Kasumi-1 (cell line): ENCODE results near the gene NLE1.
A peak's percentile ranks its signal among the peaks of the same experiment; 100 is the strongest.
"Not testable (repeated sequence)": the region's sequence is repeated elsewhere in the genome, so short reads cannot be mapped to it uniquely, and the experiment has no call there.

ENCODE experiments used
- DNase-seq, 2 experiments: peaks; one replicate each; lab custom pipeline; 2025; lab: John Stamatoyannopoulos, UW

Gene NLE1

DNA sequence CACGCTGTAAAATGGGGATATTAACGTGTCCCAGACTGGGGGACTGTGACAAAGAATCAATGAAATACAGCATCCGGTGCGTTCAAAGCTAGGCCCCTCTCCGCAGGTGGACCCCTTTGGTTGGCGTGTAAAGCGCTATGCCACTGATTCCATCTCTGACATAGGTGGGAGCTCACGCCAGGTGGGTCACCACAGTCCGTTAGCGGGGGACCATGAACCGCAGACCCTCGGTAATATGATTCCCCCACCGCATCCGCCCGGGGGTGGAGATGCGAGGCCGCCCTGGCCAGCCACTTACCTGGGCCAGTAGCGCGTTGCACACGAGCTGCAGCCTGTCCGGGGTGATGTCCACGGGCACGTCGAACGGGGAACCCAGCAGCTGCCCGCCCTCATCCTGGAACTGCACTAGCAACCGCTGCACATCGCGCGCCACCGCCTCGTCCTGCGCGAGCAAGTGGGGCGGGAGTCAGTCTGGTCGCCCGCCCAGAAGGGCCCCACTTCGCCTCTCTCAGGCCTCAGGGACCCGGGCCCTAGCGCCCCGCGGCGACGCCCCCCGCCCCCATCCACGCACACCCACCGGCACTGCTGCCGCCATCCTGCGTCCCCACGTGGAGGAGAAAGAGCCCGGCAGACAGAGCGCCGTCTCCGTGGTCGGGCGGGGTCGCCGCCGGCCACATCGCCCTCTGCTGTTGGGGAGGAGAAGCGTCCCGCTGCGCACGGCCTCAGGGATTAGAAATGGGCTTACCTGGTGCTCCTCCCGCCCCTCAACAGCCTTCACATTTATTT is at the start of gene NLE1:
NLE1 (minus strand) TSS at position 623 of the 786 bp plus-strand sequence; CDS start at position 595, 28 bp downstream.
- DNase-seq, result peak; percentile 69 to 83

GRCh38 chr17:35191001-35191695 is 49.0 kb upstream of the NLE1 start:
- DNase-seq, result no peak

DNA sequence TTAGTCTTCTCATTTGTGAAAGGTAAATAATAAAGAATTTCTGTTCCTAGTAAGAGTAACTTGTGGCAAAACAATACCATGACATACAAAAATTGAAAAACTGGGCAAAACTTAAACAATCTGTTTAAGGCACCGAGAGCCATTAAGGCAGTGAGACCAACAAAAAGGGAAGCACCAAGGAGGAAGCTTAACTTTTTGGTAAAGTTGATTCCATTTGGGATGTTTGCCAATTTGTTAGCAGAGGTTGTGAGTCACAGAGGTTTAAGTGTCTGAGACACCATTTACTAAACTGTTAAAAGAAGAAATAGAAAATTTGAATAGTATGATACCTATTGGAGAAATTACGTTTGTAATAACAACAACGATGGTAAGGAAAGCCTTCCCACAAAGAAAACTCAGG is 47.2 kb upstream of the NLE1 start:
- DNase-seq, result peak; percentile 82 to 85

DNA sequence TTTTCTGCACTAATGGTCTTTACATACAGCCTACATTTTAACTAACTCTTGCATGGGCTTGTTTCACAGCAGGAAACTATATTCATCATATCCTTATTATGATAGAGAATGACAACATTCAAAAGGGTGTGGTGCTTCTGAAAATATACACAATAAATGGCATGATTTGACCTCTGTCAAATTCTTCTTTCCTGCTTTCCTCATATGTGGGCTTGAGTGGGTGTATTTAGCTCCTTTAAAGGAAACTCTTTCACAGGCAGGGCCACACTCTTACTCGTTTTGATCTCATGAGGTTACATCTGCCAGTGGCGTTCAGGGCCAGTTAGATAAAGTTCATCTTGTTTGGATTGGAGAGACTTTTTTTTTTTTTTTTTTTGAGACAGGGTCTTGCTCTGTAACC is 46.0 kb upstream of the NLE1 start:
- no peak for DNase-seq

DNA sequence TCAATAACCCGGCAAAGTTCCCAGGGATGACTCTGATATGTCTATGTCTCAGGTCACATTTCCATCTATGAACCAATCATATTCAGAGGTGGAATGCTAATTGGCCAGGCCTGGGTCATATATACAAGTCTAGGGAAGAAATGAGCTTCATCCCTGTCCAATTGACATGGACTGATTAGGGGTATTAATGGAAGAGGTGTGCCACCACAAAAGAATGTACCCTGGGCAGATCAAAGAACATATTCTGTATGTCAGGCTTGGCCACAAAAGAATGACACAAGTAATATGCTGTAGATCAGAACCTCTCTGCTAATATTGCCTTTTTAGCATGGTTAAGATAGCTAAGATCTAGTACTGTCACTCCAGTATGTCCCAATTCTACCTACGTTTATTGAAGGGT is 45.4 kb upstream of the NLE1 start:
- DNase-seq, result no peak

DNA sequence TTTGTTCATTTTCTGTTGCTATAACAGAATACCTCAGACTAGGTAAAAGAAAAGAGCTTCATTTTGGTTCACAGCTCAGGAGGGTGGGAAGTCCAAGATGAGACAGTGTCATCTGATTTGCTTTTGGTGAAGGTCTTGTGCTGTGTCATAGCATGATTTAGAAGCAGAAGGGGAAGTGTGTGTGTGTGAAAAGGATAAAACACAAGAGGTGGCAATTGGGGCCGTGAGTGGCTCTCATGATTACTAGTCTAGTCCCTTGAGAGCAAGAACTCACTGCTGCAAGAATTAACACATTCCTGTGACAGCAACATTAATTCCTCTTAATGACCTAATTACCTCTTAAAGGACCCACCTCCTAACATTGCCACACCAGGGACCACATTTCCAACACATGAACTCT is 43.7 kb upstream of the NLE1 start:
- no peak for DNase-seq

GRCh38 chr17:35184274-35184673 is 42.2 kb upstream of the NLE1 start:
- DNase-seq, result no peak

DNA sequence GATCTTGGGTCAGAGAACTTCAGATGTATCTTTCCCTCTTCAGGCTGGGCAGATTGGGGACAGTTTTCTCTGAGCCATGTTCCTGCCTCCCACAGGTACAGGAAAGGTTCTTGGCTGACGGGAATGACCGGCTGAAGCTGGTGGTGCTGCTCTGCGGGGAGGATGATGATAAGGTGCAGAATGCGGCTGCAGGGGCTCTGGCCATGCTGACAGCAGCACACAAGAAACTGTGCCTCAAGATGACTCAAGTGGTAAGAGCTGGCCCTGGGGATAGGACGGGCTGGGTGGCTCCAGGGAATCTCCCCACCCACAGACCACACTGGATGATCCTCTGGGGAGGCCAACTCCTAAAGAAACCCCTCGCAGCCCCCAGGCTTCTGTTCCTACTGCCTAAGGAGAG is 41.2 kb upstream of the NLE1 start:
- DNase-seq, result no peak

- DNase-seq, result not testable (repeated sequence)
Measured at GRCh38 chr17:35179379-35179778, 37.3 kb upstream of the NLE1 start.

DNA sequence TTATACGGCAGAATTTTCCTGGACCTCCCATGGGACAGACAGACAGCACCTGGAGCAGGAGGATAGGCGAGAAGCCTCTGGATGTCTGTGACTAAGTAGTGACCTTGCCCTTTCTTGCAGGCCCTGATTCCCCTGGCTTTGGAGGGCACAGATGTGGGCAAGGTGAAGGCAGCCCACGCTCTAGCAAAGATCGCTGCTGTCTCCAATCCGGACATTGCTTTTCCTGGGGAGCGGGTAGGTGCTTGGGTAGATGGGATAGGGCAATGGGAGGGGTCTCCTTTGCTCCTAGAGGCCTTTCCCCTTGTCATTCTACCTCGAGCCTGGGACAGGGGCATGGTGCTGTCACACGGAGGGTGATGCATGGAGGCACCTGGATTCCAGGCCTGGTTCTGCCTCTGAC is 34.8 kb upstream of the NLE1 start:
- DNase-seq, result no peak

GRCh38 chr17:35175638-35176415 is 33.7 kb upstream of the NLE1 start:
- no peak for DNase-seq

DNA sequence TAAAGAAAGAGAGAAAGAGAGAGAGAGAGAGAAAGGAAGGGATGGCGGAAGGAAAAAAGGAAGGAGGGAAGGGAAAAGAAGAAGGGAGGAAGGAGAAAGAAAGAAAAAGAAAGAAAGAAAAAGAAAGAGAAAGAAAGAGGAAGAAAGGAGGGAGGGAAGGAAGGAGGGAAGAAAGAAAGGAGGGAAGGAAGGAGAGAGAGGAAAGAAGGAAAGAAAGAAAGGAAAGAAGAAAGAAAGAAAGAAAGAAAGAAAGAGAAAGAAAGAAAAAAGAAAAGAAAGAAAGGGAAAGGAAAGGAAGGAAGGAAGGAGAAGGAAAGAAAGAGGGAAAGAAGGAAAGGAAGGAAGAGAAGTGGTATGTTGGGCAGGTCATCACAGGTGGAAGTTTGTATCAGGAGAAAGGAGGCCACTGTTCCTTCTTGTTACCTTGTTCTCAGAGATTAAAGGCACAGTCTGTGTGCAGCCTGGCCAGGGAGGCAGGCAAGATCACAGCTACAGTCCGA is 32.8 kb upstream of the NLE1 start:
- DNase-seq, result no peak

DNA sequence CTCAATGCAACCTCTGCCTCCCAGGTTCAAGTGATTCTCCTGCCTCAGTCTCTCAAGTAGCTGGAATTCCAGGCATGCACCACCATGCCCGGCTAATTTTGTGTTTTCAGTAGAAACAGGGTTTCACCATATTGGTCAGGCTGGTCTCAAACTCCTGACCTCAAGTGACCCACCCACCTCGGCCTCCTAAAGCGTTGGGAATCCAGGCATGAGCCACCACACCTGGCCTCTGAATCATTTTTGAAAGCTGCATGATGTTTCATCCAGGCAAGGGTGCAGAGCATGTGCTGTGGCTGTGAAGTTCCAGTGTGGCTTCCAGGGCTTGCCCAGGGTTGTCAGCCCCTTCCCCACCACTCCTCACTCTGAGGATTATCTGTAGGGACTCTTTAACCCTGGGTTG is 30.2 kb upstream of the NLE1 start:
- DNase-seq, result not testable (repeated sequence)

GRCh38 chr17:35171834-35172233 is 29.7 kb upstream of the NLE1 start:
- no peak for DNase-seq

DNA sequence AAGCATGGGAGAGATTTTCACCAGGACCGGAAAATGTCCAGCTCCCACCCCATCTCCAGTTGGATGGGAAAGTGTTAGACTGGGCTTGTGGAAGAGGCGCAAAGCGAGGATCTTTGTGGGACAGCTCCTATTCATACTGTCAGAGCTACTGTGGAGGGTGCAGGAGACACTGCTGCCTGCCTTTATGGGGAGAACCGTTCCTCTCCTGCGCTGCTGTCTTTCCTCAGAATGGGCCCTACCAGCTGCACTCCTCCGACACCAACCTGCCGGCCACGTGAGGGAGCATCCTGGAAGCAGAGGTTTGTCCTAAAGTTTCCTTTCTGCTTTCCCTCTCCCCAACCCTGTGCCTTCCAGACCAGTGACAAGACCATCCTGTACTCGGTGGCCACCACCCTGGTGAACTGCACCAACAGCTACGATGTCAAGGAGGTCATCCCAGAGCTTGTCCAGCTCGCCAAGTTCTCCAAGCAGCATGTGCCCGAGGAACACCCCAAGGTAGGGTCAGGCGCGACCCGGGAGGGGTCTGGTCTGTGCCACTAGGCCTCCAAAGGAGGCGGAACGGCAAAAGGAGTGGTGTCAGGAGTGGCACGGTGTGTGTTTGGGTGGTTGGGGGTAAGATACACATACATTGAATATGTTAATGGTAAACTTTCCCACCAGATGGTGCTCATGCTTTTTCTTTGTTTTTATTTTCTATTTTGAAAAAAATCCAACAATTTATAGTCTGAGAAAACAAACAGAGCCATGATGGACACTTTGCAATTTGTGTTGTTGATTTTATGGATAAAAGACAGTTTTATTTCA is 29.1 kb upstream of the NLE1 start:
- peak in 1 of 2 experiments; percentile 5 for DNase-seq

GRCh38 chr17:35169835-35170363 is 27.8 kb upstream of the NLE1 start:
- DNase-seq, result no peak

DNA sequence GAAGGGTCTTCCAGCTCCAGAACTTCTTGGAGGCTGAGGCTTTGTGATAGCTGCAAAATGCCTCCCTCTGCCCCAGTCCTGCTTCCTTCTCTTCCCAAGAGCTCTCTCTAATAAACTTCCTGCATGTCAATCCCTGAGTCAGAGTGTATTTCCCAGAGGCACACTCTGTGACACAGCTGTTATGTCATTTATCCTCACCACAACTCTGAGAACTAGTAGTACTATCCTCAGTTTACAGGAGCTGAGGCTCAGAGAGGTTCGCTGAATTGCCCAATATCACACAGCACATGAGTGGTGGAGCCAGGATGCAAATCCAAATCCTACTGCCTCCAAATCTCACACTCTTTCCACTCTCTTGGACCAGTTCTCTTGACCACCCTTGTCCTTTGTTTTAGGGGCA is 25.6 kb upstream of the NLE1 start:
- DNase-seq, result no peak

- DNase-seq, result no peak
Measured at GRCh38 chr17:35167046-35167445, 24.9 kb upstream of the NLE1 start.

DNA sequence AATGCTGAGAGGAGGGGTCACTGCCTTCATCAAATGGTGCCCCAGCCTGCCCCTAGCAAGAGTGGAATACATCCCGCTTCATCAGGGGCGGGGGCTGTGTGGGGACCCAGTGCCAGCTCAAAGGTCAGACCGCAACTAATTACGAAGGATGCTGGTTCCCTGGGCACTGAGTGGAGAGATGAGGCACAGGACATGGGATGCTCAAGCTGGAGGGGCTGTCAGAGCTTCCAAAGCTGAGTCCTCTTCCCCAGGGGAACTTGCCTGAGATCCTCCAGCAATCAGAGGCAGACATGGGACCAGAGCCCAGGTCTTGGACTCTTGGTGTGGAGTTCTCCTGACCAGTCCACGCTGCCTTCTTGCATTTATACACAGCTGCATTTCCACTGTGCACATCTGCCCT is 24.4 kb upstream of the NLE1 start:
- no peak for DNase-seq

DNA sequence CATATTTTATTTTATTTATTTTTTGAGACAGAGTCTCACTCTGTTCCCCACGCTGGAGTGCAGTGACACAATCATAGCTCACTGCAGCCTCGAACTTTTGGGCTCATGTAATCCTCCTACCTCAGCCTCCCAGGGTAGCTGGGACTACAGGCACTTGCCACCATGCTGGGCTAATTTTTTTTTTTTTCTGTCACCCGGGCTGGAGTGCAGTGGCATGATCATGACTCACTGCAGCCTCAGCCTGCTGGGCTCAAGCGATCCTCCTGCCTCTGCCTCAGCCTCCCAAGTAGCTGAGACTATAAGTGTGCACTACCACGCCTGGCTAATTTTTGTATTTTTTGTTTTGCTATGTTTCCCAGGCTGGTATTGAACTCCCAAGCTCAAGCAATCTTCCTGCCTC is 22.6 kb upstream of the NLE1 start:
- DNase-seq, result no peak

DNA sequence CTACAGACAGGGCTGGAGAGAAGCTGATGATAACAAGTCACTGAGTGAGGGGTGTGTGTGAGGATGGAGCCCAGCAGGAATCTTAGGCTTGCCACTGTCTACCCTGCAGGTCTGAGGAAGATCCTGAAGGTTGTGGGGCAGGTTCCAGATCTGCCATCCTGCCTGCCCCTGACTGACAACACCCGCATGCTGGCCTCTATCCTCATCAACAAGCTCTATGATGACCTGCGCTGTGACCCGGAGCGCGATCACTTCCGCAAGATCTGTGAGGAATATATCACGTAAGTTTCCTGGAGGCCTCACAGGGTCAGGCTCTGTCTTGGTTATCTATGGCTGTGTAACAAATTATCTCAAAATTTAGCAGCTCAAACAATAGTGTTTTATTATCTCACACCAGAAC is 21.8 kb upstream of the NLE1 start:
- no peak for DNase-seq

DNA sequence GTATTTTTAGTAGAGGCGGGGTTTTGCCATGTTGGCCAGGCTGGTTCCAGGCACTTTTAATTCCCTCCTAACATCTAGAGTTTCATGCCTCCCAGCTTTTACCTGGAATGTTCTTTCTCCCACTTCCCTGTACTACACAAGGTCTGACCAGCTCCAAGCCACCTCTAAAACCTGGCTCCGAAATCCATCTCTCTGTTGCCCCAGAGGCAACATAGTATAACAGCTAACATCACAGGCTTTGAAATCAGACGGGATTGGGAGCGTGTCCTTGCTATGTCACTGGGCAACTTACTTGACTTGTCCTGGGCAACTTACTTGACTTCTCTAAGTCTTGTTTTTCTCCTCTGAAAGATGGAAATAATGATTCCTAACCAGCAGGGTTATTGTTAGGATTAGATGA is 20.7 kb upstream of the NLE1 start:
- DNase-seq, result no peak
